ENCODE data around the gene PAPOLA.

Gene PAPOLA

DNA sequence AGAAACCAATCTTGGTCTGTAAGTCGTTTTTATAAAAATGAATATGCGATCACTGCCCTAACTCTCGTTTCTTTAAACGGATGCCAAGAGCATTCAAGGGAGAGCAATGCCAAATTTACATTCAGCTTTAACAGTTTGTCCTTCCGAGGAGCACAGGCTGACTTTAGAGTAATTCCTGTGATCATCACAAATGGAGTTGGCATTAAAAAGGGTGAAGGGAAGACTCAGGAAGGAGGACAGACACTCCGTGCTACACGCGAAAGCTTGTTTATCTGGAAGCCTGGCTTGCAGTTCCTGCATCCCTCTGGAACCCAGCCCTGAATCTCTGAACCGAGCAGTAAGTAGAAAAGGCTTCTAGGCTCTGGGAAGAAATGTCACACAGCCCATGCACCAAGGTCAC lies 78.4 kb downstream of the PAPOLA start:
- Histone ChIP-seq H4K20me1 (ENCODE audit: insufficient read depth, low read length, poor library complexity, severe bottlenecking) (no peaks in the 10 kb centered on the region), H3F3A (ENCODE audit: low read depth) (no peaks in the 10 kb centered on the region), H3K4me1 (ENCODE audit: insufficient read depth, low read length, poor library complexity, severe bottlenecking) (peaks cover 8% of the 10 kb centered on the region), H3K9me3 (ENCODE audit: insufficient read depth, low read depth, low read length) (no peaks in the 10 kb centered on the region), H2AFZ (ENCODE audit: low read length) (no peak overlapping the region), H3K4me3 (ENCODE audit: low read length, poor library complexity, severe bottlenecking) (no peak overlapping the region), H3K79me2 (ENCODE audit: insufficient read depth, low read length) (no peaks in the 10 kb centered on the region), H3K9me2 (replicated peaks; ENCODE audit: low read depth, low read length) (no peaks in the 10 kb centered on the region), H3K9ac (ENCODE audit: low read depth, low read length, poor library complexity, severe bottlenecking) (no peak overlapping the region), H3K4me2 (ENCODE audit: low read depth, low read length, poor library complexity, severe bottlenecking) (no peak overlapping the region), H3K27me3 (ENCODE audit: insufficient read depth, low read length, poor library complexity, severe bottlenecking) (no peaks in the 10 kb centered on the region), H3K36me3 (ENCODE audit: insufficient read depth, low read length) (no peaks in the 10 kb centered on the region)
- no peak for TF ChIP-seq EZH2phosphoT487 (IDR thresholded peaks at IDR 0.05; ENCODE audit: borderline replicate concordance)
- TF ChIP-seq, protein P1, sequence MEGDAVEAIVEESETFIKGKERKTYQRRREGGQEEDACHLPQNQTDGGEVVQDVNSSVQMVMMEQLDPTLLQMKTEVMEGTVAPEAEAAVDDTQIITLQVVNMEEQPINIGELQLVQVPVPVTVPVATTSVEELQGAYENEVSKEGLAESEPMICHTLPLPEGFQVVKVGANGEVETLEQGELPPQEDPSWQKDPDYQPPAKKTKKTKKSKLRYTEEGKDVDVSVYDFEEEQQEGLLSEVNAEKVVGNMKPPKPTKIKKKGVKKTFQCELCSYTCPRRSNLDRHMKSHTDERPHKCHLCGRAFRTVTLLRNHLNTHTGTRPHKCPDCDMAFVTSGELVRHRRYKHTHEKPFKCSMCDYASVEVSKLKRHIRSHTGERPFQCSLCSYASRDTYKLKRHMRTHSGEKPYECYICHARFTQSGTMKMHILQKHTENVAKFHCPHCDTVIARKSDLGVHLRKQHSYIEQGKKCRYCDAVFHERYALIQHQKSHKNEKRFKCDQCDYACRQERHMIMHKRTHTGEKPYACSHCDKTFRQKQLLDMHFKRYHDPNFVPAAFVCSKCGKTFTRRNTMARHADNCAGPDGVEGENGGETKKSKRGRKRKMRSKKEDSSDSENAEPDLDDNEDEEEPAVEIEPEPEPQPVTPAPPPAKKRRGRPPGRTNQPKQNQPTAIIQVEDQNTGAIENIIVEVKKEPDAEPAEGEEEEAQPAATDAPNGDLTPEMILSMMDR (conservative IDR thresholded peaks at IDR 0.05; ENCODE audit: low read length): no peak

DNA sequence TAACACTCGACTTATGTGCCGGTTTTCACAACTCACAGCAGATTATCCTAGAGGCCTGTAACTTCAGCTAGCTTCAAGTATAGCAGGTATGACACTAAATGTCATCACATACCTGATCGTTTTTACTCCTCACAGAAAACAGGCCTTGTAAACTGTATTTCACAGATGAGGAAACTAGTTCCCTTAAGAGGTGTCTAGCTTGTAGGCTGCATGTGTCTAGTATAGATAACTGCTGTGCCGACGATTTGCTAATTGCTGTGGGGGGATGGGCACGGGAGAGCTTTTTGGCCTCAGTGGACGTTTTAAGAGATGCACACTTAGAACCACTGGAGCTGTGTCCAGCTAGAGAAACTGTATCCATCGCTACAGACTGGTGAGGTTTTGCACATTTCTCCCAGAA lies 78.8 kb downstream of the PAPOLA start:
- Histone ChIP-seq H3K79me2 (ENCODE audit: insufficient read depth, low read length) (no peaks in the 10 kb centered on the region), H3K4me1 (ENCODE audit: insufficient read depth, low read length, poor library complexity, severe bottlenecking) (peaks cover 8% of the 10 kb centered on the region), H3F3A (ENCODE audit: low read depth) (no peaks in the 10 kb centered on the region), H4K20me1 (ENCODE audit: insufficient read depth, low read length, poor library complexity, severe bottlenecking) (no peaks in the 10 kb centered on the region), H3K36me3 (ENCODE audit: insufficient read depth, low read length) (no peaks in the 10 kb centered on the region), H3K9me2 (replicated peaks; ENCODE audit: low read depth, low read length) (no peaks in the 10 kb centered on the region), H3K9me3 (ENCODE audit: insufficient read depth, low read depth, low read length) (no peaks in the 10 kb centered on the region), H3K4me3 (ENCODE audit: low read length, poor library complexity, severe bottlenecking) (no peak overlapping the region), H3K4me2 (ENCODE audit: low read depth, low read length, poor library complexity, severe bottlenecking) (no peak overlapping the region), H3K27me3 (ENCODE audit: insufficient read depth, low read length, poor library complexity, severe bottlenecking) (no peaks in the 10 kb centered on the region), H3K9ac (ENCODE audit: low read depth, low read length, poor library complexity, severe bottlenecking) (no peak overlapping the region), H2AFZ (ENCODE audit: low read length) (no peak overlapping the region)
- TF ChIP-seq, protein P1 (conservative IDR thresholded peaks at IDR 0.05; ENCODE audit: low read length): no peak
- no peak for TF ChIP-seq EZH2phosphoT487 (IDR thresholded peaks at IDR 0.05; ENCODE audit: borderline replicate concordance)

DNA sequence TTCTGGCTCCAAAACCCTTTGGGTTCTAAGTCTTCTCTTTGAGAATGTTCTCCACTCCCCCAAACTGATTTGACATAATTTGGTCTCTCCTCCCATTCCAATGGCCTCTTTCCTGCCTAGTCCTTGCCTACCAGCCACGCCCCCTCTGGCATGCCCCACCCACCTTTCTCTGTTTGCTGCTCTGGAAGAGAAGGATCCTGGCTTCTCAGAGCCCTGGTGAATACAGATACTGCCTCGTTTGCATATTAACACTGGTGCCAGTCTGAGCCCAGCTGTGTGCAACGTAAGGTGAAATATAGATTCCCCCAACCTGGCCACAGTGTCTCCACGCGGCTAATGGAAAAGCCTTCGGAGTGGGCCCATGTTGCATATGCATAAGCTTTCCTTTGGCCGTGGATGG lies 79.7 kb downstream of the PAPOLA start:
- Histone ChIP-seq H3K4me2 (ENCODE audit: low read depth, low read length, poor library complexity, severe bottlenecking) (no peak overlapping the region), H3K27me3 (ENCODE audit: insufficient read depth, low read length, poor library complexity, severe bottlenecking) (no peaks in the 10 kb centered on the region), H2AFZ (ENCODE audit: low read length) (no peak overlapping the region), H3K9me3 (ENCODE audit: insufficient read depth, low read depth, low read length) (no peaks in the 10 kb centered on the region), H3F3A (ENCODE audit: low read depth) (no peaks in the 10 kb centered on the region), H3K9me2 (replicated peaks; ENCODE audit: low read depth, low read length) (no peaks in the 10 kb centered on the region), H3K79me2 (ENCODE audit: insufficient read depth, low read length) (no peaks in the 10 kb centered on the region), H3K36me3 (ENCODE audit: insufficient read depth, low read length) (no peaks in the 10 kb centered on the region), H3K9ac (ENCODE audit: low read depth, low read length, poor library complexity, severe bottlenecking) (no peak overlapping the region), H3K4me1 (ENCODE audit: insufficient read depth, low read length, poor library complexity, severe bottlenecking) (peaks cover 5% of the 10 kb centered on the region), H3K4me3 (ENCODE audit: low read length, poor library complexity, severe bottlenecking) (no peak overlapping the region), H4K20me1 (ENCODE audit: insufficient read depth, low read length, poor library complexity, severe bottlenecking) (no peaks in the 10 kb centered on the region)
- TF ChIP-seq, protein P1 (conservative IDR thresholded peaks at IDR 0.05; ENCODE audit: low read length): no peak
- TF ChIP-seq EZH2phosphoT487 (IDR thresholded peaks at IDR 0.05; ENCODE audit: borderline replicate concordance): no peak
